ENCODE measurements around the gene ZNF628. TPM values are rescaled to one million over a fixed set of nuclear protein-coding genes. Genes with fewer than 3 reads are reported as not detected.
A peak's percentile ranks its signal among the peaks of the same experiment; 100 is the strongest.

The ZNF628 gene
- total RNA-seq, 2 donors from 2014 or later, result 9.9 to 12.6 TPM

DNA sequence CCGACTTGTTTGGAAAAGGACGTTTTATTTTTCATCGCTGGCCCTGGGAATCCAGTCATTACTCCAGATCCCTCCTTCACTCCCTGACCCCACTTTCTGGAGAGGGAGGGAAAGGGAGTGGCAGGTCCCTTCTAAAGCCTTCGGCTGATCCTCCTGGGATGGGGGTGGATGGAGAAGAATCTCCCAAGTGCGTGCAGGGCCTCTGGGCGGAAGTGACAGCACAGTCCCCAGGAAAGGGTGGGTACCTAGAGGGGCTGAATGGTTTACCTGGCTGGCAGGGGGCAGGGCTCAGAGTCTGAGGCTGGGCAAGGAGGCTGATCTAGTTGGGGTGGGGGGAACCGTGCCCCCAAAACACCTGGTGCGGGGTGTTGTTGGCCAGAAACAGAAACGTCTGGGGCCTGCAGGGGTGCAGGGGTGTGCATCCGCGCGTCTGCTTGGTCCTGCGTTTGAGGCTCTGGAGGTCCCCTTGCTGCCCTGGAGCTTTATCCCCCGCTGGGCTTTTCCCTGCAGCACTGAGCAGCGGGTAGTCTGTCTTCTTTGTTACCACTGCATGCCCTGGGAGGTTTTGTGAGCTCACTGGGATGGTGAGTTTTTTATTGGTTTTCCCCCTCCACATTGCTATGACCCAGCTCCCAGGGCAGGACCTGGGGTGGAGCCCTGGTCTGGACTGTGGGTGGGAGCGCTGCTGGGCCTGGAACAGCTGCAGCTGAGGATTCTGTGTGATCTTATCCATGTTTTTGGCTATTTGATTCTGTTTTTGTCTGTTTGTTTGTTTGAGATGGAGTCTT is 3.0 kb upstream of the ZNF628 start:
- Histone ChIP-seq H3K9ac (ENCODE audit: extremely low read depth, low read length, poor library complexity, severe bottlenecking) (no peak overlapping the region), H3K4me1 (ENCODE audit: control insufficient read depth, insufficient read depth, low read length) (no peaks in the 10 kb centered on the region), H3K27ac (ENCODE audit: low read depth, low read length) (no peak overlapping the region), H3K27me3 (ENCODE audit: control insufficient read depth, insufficient read depth, low read length, poor library complexity, severe bottlenecking) (no peaks in the 10 kb centered on the region), H3K9me3 (ENCODE audit: control insufficient read depth, low read length) (no peaks in the 10 kb centered on the region), H3K36me3 (ENCODE audit: control insufficient read depth, insufficient read depth, low read length) (no peaks in the 10 kb centered on the region), H3K4me3 (ENCODE audit: low read length) (no peak overlapping the region)
- Mint-ChIP-seq H3K9me3 (no peaks in the 10 kb centered on the region), H3K4me1 (peaks cover 17% of the 10 kb centered on the region), H3K27ac (no peak overlapping the region), H3K27me3 (ENCODE audit: insufficient read depth) (no peaks in the 10 kb centered on the region), H3K4me3 (no peak overlapping the region), H3K36me3 (ENCODE audit: low read depth) (no peaks in the 10 kb centered on the region)
- peak; percentile 66 for DNase-seq
- 69 to 73% methylated on average over 10 to 16 of the region's 16 CpGs for whole genome bisulfite sequencing, 2 experiments (ENCODE audit: insufficient coverage in 1 of 2, insufficient read length in 1 of 2)
- TF ChIP-seq CTCF (conservative IDR thresholded peaks at IDR 0.05), result no peak

GRCh38 chr19:55474269-55475265 is 1.9 kb upstream of the ZNF628 start:
- Histone ChIP-seq H3K27ac (ENCODE audit: low read depth, low read length) (no peak overlapping the region), H3K9me3 (ENCODE audit: control insufficient read depth, low read length) (no peaks in the 10 kb centered on the region), H3K27me3 (ENCODE audit: control insufficient read depth, insufficient read depth, low read length, poor library complexity, severe bottlenecking) (no peaks in the 10 kb centered on the region), H3K36me3 (ENCODE audit: control insufficient read depth, insufficient read depth, low read length) (no peaks in the 10 kb centered on the region), H3K4me3 (ENCODE audit: low read length) (no peak overlapping the region), H3K9ac (ENCODE audit: extremely low read depth, low read length, poor library complexity, severe bottlenecking) (no peak overlapping the region), H3K4me1 (ENCODE audit: control insufficient read depth, insufficient read depth, low read length) (no peaks in the 10 kb centered on the region)
- peak; percentile 61 for DNase-seq
- no peaks in the 10 kb centered on the region for H3K27me3 Mint-ChIP-seq (ENCODE audit: insufficient read depth)
- H3K4me3 Mint-ChIP-seq, result no peak overlapping the region
- no peaks in the 10 kb centered on the region for H3K9me3 Mint-ChIP-seq
- no peak for TF ChIP-seq CTCF (conservative IDR thresholded peaks at IDR 0.05)
- 91 to 92% methylated on average over 16 to 19 of the region's 19 CpGs for WGBS, 2 experiments (ENCODE audit: insufficient coverage in 1 of 2, insufficient read length in 1 of 2)
- peaks cover 3% of the 10 kb centered on the region for H3K36me3 Mint-ChIP-seq (ENCODE audit: low read depth)
- peaks cover 17% of the 10 kb centered on the region for H3K4me1 Mint-ChIP-seq
- no peak overlapping the region for H3K27ac Mint-ChIP-seq

DNA sequence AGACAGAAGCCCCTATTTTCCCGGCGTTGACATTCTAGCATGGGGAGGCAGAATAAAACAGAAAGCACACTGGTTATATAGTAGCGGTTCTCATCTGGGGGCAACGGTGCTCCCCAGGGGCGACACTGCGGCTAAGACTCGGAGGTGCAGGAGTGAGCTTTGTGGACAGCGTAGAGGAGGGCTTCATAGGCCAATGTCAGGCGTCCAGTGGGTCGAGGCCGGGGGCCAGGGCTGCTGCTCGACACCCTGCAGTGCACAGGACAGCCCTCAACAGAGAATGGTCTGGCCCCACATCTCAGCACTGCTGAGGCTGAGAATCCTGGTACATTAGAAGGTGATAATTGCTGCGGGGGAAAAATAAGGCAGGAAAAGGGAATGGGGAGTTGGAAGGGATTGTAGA is 1.5 kb downstream of the ZNF628 start:
- no peaks in the 10 kb centered on the region for H3K4me1 ChIP-seq (ENCODE audit: control insufficient read depth, insufficient read depth, low read length)
- H3K9ac ChIP-seq (ENCODE audit: extremely low read depth, low read length, poor library complexity, severe bottlenecking), result no peak overlapping the region
- Mint-ChIP-seq H3K27me3 (ENCODE audit: insufficient read depth) (no peaks in the 10 kb centered on the region), H3K4me1 (peaks cover 17% of the 10 kb centered on the region), H3K36me3 (ENCODE audit: low read depth) (peaks cover 7% of the 10 kb centered on the region), H3K4me3 (peak overlapping the region; percentile 76), H3K27ac (peak overlapping the region; percentile 8), H3K9me3 (no peaks in the 10 kb centered on the region)
- no peaks in the 10 kb centered on the region for H3K9me3 ChIP-seq (ENCODE audit: control insufficient read depth, low read length)
- DNase-seq, result no peak
- H3K4me3 ChIP-seq (ENCODE audit: low read length), result peak overlapping the region; percentile 95
- no peaks in the 10 kb centered on the region for H3K27me3 ChIP-seq (ENCODE audit: control insufficient read depth, insufficient read depth, low read length, poor library complexity, severe bottlenecking)
- H3K36me3 ChIP-seq (ENCODE audit: control insufficient read depth, insufficient read depth, low read length), result peaks cover 5% of the 10 kb centered on the region
- 89 to 90% methylated on average over 13 of the region's 13 CpGs for WGBS, 2 experiments (ENCODE audit: insufficient coverage in 1 of 2, insufficient read length in 1 of 2)
- TF ChIP-seq CTCF (conservative IDR thresholded peaks at IDR 0.05), result no peak
- no peak overlapping the region for H3K27ac ChIP-seq (ENCODE audit: low read depth, low read length)
